ENCODE measurements around the gene TMEM74B.

GRCh38 chr20:1188347-1188746 is 3.6 kb upstream of the TMEM74B start:
- TF ChIP-seq CTCF (IDR thresholded peaks at IDR 0.05), result no peak
- TF ChIP-seq POLR2A (IDR thresholded peaks at IDR 0.05), result no peak
